ENCODE measurements around the gene ATP11A.

The ATP11A gene

DNA sequence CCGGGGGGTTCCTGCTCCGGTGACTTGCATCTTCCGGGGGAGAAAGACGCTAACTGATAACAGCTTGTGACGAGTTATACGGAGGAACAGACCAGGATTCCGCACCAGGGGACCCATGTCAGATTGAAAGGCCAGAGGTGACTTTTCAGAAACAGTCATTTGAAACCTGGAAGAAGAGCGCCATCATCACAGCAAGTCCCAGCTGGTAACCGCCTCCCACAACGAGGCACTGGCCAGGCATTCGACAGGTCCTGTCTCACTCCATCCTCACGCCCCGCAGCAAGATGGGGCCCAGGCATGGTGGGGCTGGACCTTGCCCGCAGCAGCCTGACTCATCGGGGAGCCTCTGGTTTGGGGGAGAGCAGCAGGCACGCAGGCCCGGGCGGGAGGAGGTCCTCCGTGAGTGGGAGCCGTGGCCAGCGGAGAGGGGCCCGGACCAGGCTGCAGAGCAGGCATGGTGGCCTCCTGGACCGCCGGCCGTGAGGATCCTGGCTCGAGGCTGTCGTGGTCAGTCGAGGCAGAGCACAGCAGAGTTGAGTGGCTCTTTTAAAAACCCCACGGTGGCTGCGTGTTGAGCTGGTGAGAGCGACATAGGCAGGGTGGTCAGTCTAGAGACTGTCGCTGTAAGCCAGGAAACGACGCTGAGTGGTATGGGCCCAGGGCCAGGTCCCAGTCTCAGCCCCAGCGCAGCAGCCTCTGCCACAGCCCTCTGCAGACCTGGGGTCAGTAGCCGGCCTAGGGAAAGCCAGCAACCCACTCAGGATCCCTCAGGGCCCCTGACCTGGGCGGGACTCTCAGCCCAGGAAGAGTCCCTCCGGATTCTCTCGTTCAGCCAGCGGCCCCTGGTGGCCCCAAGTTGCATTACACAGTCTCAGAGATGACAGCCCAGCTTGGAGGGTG lies 184.3 kb downstream of the ATP11A start:
- H3K4me3 ChIP-seq (ENCODE audit: low read length): no peak overlapping the region
- DNase-seq (ENCODE audit: low read depth): no peak
- TF ChIP-seq, protein P1, sequence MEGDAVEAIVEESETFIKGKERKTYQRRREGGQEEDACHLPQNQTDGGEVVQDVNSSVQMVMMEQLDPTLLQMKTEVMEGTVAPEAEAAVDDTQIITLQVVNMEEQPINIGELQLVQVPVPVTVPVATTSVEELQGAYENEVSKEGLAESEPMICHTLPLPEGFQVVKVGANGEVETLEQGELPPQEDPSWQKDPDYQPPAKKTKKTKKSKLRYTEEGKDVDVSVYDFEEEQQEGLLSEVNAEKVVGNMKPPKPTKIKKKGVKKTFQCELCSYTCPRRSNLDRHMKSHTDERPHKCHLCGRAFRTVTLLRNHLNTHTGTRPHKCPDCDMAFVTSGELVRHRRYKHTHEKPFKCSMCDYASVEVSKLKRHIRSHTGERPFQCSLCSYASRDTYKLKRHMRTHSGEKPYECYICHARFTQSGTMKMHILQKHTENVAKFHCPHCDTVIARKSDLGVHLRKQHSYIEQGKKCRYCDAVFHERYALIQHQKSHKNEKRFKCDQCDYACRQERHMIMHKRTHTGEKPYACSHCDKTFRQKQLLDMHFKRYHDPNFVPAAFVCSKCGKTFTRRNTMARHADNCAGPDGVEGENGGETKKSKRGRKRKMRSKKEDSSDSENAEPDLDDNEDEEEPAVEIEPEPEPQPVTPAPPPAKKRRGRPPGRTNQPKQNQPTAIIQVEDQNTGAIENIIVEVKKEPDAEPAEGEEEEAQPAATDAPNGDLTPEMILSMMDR (conservative IDR thresholded peaks at IDR 0.05; ENCODE audit: low read depth, low read length): peak; percentile 94

- DNase-seq (ENCODE audit: low read depth): no peak
- TF ChIP-seq, protein P1 (conservative IDR thresholded peaks at IDR 0.05; ENCODE audit: low read depth, low read length): no peak
- H3K4me3 ChIP-seq (ENCODE audit: low read length): no peak overlapping the region
These were observed 185.0 kb downstream of the ATP11A start for GRCh38 chr13:112874751-112875300.

DNA sequence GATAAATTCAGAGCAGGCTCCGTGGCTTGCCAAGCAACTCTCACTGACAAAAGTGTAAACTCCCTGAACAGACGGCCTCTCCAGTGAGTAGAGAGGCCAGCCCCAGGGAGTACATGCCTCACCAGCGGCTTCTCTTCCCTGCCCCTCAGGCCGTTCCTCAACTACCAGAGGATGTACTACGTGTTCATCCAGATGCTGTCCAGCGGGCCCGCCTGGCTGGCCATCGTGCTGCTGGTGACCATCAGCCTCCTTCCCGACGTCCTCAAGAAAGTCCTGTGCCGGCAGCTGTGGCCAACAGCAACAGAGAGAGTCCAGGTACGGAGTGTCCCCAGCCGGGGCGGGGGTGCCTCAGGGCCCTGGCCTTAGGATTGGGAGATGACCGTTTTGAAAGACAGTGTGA lies 185.8 kb downstream of the ATP11A start:
- TF ChIP-seq, protein P1 (conservative IDR thresholded peaks at IDR 0.05; ENCODE audit: low read depth, low read length): no peak
- no peak overlapping the region for H3K4me3 ChIP-seq (ENCODE audit: low read length)
- DNase-seq (ENCODE audit: low read depth): no peak

- DNase-seq (ENCODE audit: low read depth): no peak
- TF ChIP-seq, protein P1 (conservative IDR thresholded peaks at IDR 0.05; ENCODE audit: low read depth, low read length): no peak
- H3K4me3 ChIP-seq (ENCODE audit: low read length): no peak overlapping the region
These were observed 186.6 kb downstream of the ATP11A start for GRCh38 chr13:112876305-112877000.

DNA sequence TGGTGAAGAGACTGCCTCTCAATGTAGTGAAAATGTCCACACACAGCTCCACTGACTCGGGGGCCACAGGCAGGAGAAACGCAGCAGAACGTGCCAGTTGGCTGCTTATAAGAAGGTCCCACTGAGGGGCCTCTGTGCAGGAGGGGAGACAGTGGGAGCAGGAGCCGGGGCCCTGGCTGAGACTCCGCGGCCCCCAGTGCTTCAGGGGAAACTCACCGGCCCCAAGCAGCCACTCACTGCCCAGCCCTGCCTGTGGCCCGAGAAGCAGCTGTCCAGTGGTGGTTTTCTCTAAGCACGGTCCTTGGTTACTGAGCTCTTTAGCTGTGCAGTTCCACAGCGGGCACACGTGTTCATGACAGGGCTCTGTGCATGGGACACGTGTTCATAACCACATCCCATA lies 187.2 kb downstream of the ATP11A start:
- H3K4me3 ChIP-seq (ENCODE audit: low read length): no peak overlapping the region
- TF ChIP-seq, protein P1 (conservative IDR thresholded peaks at IDR 0.05; ENCODE audit: low read depth, low read length): no peak
- no peak for DNase-seq (ENCODE audit: low read depth)

GRCh38 chr13:112877539-112877938 lies 187.7 kb downstream of the ATP11A start:
- TF ChIP-seq, protein P1 (conservative IDR thresholded peaks at IDR 0.05; ENCODE audit: low read depth, low read length): no peak
- H3K4me3 ChIP-seq (ENCODE audit: low read length): no peak overlapping the region
- no peak for DNase-seq (ENCODE audit: low read depth)

Measured in retinal pigment epithelial cell (primary cell).